Stimulated activated CD4-positive, alpha-beta T cell treated with anti-CD3 and anti-CD28 coated beads, Interleukin-12 subunit alpha, Interleukin-12 subunit beta, amount 100 ng/mL, for 24 hours (primary cell): ENCODE measurements around the gene RAP2B.
"Not testable (repeated sequence)": the region's sequence is repeated elsewhere in the genome, so short reads cannot be mapped to it uniquely, and the experiment has no call there.

Source experiments
- DNase-seq, 2 experiments: peaks; one replicate each; pipeline ENCODE4 v3.0.0-alpha.2; 2020; ENCODE audit warnings: low read depth in 2 of 2

RAP2B gene

DNA sequence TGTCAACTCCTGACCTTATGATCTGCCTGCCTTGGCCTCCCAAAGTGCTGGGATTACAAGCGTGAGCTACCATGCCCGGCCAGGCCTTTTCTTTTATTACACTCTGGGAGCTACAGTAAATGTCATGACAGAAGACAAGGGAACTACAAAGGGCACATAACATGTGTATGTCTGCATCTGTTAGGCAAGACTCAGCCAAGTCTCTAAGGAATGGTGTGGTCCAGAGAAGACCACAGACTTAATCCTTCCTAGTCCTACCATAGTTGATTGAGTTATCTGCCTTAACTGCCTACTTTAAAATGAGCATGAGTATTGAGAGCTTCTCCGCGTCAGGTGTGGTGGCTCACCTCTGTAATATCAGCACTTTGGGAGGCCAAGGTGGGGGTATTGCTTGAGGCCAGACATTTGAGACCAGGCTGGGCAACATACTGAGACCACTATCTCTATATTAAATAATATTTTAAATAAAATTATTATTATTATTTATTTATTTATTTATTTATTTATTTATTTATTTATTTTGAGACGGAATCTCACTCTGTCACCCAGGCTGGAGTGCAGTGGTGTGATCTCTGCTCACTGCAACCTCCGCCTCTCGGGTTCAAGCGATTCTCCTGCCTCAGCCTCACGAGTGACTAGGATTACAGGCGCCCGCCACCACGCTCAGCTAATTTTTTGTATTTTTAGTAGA, 31.9 kb downstream of the RAP2B start:
- DNase-seq: not testable (repeated sequence)

DNA sequence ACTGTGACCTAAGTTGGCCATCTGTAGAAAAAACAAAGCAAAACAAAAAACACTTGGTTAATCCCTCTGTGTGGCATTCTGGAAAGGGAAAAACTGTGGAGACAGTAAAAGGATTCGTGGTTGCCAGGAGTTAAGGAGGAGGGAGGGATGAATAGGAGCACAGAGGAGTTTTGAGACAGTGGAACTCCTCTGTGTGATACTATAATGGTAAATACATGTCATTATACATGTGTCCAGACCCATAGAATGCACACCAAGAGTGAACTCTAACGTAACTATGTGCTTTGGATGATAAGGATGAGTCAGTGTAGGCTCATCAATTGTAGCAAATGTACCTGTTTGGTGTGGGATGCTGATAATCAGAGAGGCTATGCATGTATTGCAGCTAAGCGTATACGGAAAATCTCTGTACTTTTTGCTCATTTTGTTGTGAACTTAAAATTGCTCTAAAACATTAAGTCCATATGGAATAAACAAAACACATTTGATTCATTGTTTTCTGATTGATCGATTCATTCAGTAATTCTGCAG, 33.4 kb downstream of the RAP2B start:
- DNase-seq: no peak

DNA sequence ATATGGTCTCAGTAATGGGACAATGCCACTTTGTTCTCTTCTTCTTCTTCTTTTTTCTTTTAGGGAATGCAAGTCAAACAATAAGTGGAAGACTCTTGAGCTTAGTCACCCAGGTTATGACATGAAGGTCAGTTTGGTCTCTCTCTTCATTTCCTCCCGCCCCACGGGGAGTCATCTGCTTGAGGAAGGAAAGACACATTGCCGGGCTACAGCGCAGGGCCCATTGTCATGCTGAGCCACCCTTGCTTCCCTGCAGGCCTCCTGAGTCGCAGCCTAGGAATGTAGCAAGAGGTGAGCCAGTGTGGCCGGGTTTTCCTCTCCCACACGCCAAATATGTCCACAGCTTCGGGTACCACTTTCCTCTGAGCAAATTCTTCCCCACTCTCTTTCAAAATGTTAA, 47.6 kb downstream of the RAP2B start:
- no peak for DNase-seq

DNA sequence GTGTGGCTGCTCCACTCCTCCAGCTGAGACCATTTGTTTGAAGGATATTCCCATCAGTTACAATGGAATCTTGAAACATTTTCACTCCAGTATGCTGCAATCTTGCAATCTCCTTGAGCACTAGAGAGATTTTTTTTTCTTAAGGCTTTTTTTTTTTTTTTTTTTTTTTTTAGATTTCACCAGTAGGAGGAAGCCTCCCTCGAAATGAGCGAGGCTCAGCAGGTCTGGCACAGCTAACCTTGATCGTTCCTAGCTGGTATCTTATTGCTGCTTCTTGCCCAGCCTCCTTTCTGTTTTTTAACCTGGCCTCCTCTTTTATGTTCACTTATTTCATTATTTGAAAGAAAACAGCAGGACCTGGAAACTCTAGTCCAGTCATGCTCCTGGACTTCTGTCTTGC, 48.1 kb downstream of the RAP2B start:
- DNase-seq: no peak

DNA sequence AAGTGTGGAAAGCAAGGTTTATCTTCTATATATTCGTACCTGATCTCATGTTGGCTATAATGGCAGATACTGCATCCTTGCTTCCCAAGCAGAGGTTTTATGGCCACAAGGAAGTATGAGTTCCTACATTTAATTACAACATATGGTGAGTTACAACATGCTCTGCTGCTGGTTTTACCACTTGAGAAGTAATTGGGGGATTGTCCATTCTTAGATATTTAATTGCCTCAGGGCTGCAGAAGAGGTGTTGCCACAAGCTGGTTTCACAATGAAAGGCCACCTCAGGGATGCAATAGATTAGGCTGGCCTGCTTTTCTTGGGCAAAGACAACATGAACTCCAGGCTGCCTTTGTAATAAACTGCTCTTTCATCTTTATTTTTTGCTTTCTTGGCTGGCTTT, 48.6 kb downstream of the RAP2B start:
- DNase-seq: no peak

DNA sequence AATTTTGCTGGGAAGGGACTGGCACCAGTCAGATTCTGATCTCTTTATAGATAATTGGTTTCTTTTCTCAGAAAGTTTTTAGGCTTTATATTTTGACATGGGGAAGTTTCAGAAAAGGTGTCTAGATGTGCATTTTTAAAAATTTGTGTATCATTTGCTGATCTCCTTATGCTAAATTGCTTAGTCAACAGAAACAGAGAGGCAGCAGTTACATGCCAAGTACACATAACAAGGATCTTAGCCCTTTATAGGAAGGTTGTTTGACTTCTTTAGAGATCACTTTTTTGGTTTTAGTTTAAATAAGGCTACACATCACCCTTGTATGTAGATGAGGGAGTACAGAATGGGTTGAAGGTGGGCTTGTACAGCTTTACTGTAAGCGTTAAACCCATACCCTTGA, 53.5 kb downstream of the RAP2B start:
- DNase-seq: no peak

DNA sequence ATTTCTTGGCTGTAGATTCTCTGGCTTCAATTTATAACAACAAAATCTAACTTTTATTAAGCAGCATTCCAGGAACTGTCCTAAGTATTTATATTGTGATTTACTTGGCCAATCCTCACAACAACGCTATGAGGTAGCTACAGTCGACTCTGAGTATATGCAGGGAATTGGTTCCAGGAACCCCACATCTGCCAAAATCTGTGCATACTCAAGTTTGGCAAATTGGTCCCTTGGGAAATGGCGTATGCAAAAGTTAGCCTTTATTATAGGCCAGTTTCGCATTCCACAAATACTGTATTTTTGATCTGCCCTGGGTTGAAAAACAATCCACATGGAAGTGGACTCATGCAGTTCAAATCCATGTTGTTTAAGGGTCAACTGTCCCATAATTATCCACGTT, 53.9 kb downstream of the RAP2B start:
- DNase-seq: no peak

DNA sequence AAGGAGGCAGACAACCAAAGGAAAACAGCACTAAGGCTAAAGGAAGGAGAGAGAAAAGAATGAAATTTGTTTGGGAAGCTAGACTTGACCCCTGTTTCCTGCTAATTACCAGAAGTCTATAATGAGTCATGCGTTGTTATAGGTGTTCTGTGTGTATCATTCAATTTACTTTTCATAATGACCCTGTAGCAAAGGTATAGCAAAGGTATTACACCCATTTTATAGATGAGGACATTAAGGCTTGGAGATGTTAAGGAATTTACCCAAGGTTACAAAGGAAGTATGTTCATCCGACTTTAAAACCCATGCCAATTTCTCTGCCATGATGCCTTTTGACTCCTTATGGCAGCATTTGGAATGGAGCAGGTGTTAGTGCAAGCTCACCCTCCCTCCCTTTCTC, 54.9 kb downstream of the RAP2B start:
- DNase-seq: no peak

DNA sequence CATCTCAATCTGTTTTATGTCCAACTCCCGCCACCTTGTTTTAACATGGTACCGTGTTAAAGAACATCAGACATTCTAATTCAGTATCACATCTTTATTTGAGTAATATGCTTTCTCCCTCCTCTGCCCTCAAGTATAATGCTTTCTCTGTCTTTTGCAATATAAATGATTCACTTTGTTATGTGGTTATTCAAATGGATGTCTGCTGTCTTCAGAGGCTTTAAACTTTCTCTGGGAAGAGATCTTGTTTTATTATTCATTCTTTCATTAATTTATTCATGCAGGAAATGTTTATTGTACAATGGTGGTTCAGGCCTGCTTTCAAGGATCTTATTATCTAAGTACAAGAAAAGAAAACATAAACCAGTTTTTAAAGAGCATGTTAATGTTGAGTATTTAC, 57.1 kb downstream of the RAP2B start:
- DNase-seq: no peak
